H1 (cell line): ENCODE measurements around the gene IL17REL. TPM values are rescaled to one million over a fixed set of nuclear protein-coding genes. Genes with fewer than 3 reads are reported as not detected.

Source experiments
- CTCF ChIA-PET: fragments of 300-600 bp; sonication (Branson Sonifier 250); formaldehyde crosslinking; loops from one replicate; lab custom pipeline; 2021; ENCODE audit not compliant: partially characterized antibody; lab: Charles Lee
- POLR2A ChIA-PET: fragments of 300-600 bp; sonication (Branson Sonifier 250); formaldehyde crosslinking; loops from one replicate; lab custom pipeline; 2021; ENCODE audit warnings: inconsistent platforms; ENCODE audit not compliant: partially characterized antibody; lab: Charles Lee
- DNase-seq, 2 experiments: peaks; one replicate each; pipeline versions ENCODE4 v3.0.0 to v3.0.0-alpha.2; 2010 to 2022; ENCODE audit warnings: low spot score in 2 of 2, low read depth in 1 of 2, mixed read lengths in 1 of 2
- FAIRE-seq: peaks from 2 replicates; lab custom pipeline; 2011; peaks lifted over from hg19 to GRCh38; lab: Jason Lieb, UNC
- H2AFZ ChIP-seq: 2 replicates; pipeline ENCODE4 v1.8.1; 2012; ENCODE audit warnings: low read length, inconsistent platforms
- H2AK5ac ChIP-seq: 2 replicates; pipeline ENCODE4 v1.6.1; 2013; ENCODE audit warnings: low read depth, low read length
- H2BK120ac ChIP-seq: replicated peaks from 2 replicates; pipeline ENCODE3; 2013; ENCODE audit warnings: low read depth, low read length, inconsistent platforms
- H2BK12ac ChIP-seq: 2 replicates; pipeline ENCODE4 v1.6.1; 2013; ENCODE audit warnings: low read depth, low read length
- H2BK15ac ChIP-seq: 2 replicates; pipeline ENCODE4 v1.6.1; 2013; ENCODE audit warnings: low read length
- H2BK20ac ChIP-seq: 2 replicates; pipeline ENCODE4 v1.6.1; 2013; ENCODE audit warnings: low read length
- H2BK5ac ChIP-seq: 2 replicates; pipeline ENCODE4 v1.6.1; 2013; ENCODE audit warnings: low read depth, low read length
- H3K14ac ChIP-seq: 2 replicates; pipeline ENCODE4 v1.6.1; 2013; ENCODE audit warnings: inconsistent platforms; ENCODE audit not compliant: insufficient read length
- H3K18ac ChIP-seq: 2 replicates; pipeline ENCODE4 v1.6.1; 2013; ENCODE audit warnings: low read length; ENCODE audit errors: extremely low read depth
- H3K23ac ChIP-seq: 2 replicates; pipeline ENCODE4 v1.6.1; 2013; ENCODE audit warnings: inconsistent platforms; ENCODE audit not compliant: insufficient read length
- H3K23me2 ChIP-seq: 2 replicates; pipeline ENCODE4 v1.6.1; 2013; ENCODE audit warnings: low read depth, low read length
- H3K27ac ChIP-seq: 2 replicates; pipeline ENCODE4 v1.6.1; 2011; ENCODE audit warnings: low read depth, low read length, inconsistent platforms
- H3K27me3 ChIP-seq, 4 experiments: replicated peaks in 1 of 4; 1 replicate in 1 of 4; 2 replicates in 3 of 4; pipeline versions ENCODE4 v1.6.1 to v1.8.1; 2011 to 2013; ENCODE audit warnings: low read length in 3 of 4, mild to moderate bottlenecking in 3 of 4, inconsistent platforms in 2 of 4, mixed read lengths in 2 of 4, moderate library complexity in 1 of 4; ENCODE audit not compliant: control insufficient read depth in 3 of 4, insufficient read depth in 3 of 4; ENCODE audit errors: extremely low read depth in 1 of 4
- H3K36me3 ChIP-seq, 4 experiments: 2 replicates each; pipeline versions ENCODE4 v1.6.1 to v1.8.1; 2011 to 2013; ENCODE audit warnings: mild to moderate bottlenecking in 4 of 4, low read length in 3 of 4, moderate library complexity in 2 of 4, control low read depth in 1 of 4, inconsistent platforms in 1 of 4; ENCODE audit not compliant: insufficient read depth in 4 of 4, control insufficient read depth in 2 of 4
- H3K4ac ChIP-seq: replicated peaks from 2 replicates; pipeline ENCODE3; 2013; ENCODE audit warnings: low read length, low read depth, mixed read lengths, inconsistent platforms; ENCODE audit not compliant: insufficient read length
- H3K4me1 ChIP-seq, 4 experiments: replicated peaks in 1 of 4; 1 replicate in 1 of 4; 2 replicates in 3 of 4; pipeline versions ENCODE4 v1.6.1 to v1.8.1; 2011 to 2013; ENCODE audit warnings: low read length in 3 of 4, inconsistent platforms in 2 of 4, mixed read lengths in 1 of 4; ENCODE audit not compliant: insufficient read depth in 4 of 4, control insufficient read depth in 3 of 4
- H3K4me2 ChIP-seq, 2 experiments: 2 replicates each; pipeline versions ENCODE4 v1.6.1 to v1.8.1; 2011 to 2013; ENCODE audit warnings: low read depth in 2 of 2, low read length in 2 of 2, control low read depth in 1 of 2, inconsistent platforms in 1 of 2, mild to moderate bottlenecking in 1 of 2; ENCODE audit not compliant: insufficient read depth in 1 of 2
- H3K4me3 ChIP-seq, 4 experiments: fragments of 200-600, 300-600 bp in 1 of 4; sonication (generic), shearing (Covaris generic), sonication (Bioruptor Twin) in 1 of 4; 2 replicates each; pipeline versions ENCODE4 v1.5.1 to v1.8.1; 2011 to 2016; ENCODE audit warnings: low read length in 4 of 4, low read depth in 3 of 4, control low read depth in 2 of 4, inconsistent platforms in 2 of 4, mild to moderate bottlenecking in 2 of 4, mixed read lengths in 1 of 4, moderate library complexity in 1 of 4; ENCODE audit not compliant: insufficient read depth in 2 of 4; ENCODE audit errors: extremely low read depth in 1 of 4
- H3K56ac ChIP-seq: replicated peaks from 2 replicates; pipeline ENCODE3; 2013; ENCODE audit warnings: low read depth, mild to moderate bottlenecking, mixed read lengths, low read length, inconsistent platforms; ENCODE audit not compliant: insufficient read length
- H3K79me1 ChIP-seq: 2 replicates; pipeline ENCODE4 v1.6.1; 2013; ENCODE audit warnings: low read depth, low read length, control low read depth
- H3K79me2 ChIP-seq, 2 experiments: 2 replicates each; pipeline versions ENCODE4 v1.6.1 to v1.8.1; 2012 to 2013; ENCODE audit warnings: low read length in 2 of 2, mild to moderate bottlenecking in 2 of 2, inconsistent platforms in 1 of 2; ENCODE audit not compliant: insufficient read depth in 2 of 2, control insufficient read depth in 1 of 2
- H3K9ac ChIP-seq, 4 experiments: replicated peaks in 1 of 4; 1 replicate in 1 of 4; 2 replicates in 3 of 4; pipeline versions ENCODE4 v1.6.1 to v1.8.1; 2011 to 2013; ENCODE audit warnings: low read depth in 3 of 4, low read length in 3 of 4, control low read depth in 2 of 4, mild to moderate bottlenecking in 2 of 4, moderate library complexity in 2 of 4, inconsistent platforms in 1 of 4; ENCODE audit errors: extremely low read depth in 1 of 4
- H3K9me3 ChIP-seq, 2 experiments: 2 replicates each; pipeline versions ENCODE4 v1.6.1 to v1.8.1; 2012 to 2013; ENCODE audit warnings: mild to moderate bottlenecking in 2 of 2, moderate library complexity in 2 of 2, control low read depth in 1 of 2, inconsistent platforms in 1 of 2, low read depth in 1 of 2, low read length in 1 of 2, mixed read lengths in 1 of 2; ENCODE audit not compliant: insufficient read depth in 2 of 2
- H4K20me1 ChIP-seq, 2 experiments: replicated peaks in 1 of 2; 2 replicates each; pipeline versions ENCODE3 to v1.8.1; 2011 to 2013; ENCODE audit warnings: inconsistent platforms in 2 of 2, low read length in 2 of 2, mild to moderate bottlenecking in 1 of 2; ENCODE audit not compliant: insufficient read depth in 2 of 2, control insufficient read depth in 1 of 2
- H4K5ac ChIP-seq: 2 replicates; pipeline ENCODE4 v1.6.1; 2013; ENCODE audit warnings: low read length, low read depth, mixed read lengths, inconsistent platforms; ENCODE audit not compliant: insufficient read length
- H4K8ac ChIP-seq: 2 replicates; pipeline ENCODE4 v1.8.0; 2013; ENCODE audit warnings: mild to moderate bottlenecking, moderate library complexity, low read length, inconsistent platforms; ENCODE audit not compliant: insufficient read depth; ENCODE audit errors: extremely low read depth
- H4K91ac ChIP-seq: replicated peaks from 2 replicates; pipeline ENCODE3; 2013; ENCODE audit warnings: low read length, mixed read lengths, inconsistent platforms; ENCODE audit not compliant: insufficient read length
- ASH2L ChIP-seq: fragments of 200-600, 300-600 bp; sonication (generic); IDR thresholded peaks from one replicate; pipeline ENCODE4 v1.7.1; 2017; ENCODE audit warnings: low read length
- CBX8 ChIP-seq: fragments of 300-800, 300-1000 bp; sonication (generic); IDR thresholded peaks from 2 replicates; pipeline ENCODE4 v1.7.1; 2016; ENCODE audit warnings: low read depth, low read length, borderline replicate concordance
- CTCF ChIP-seq, 3 experiments: IDR thresholded peaks; 1 replicate in 2 of 3; 2 replicates in 1 of 3; pipeline versions ENCODE4 v1.5.1 to v1.6.1; 2011; ENCODE audit warnings: low read length in 3 of 3, mild to moderate bottlenecking in 3 of 3, inconsistent platforms in 2 of 3, low read depth in 1 of 3, moderate library complexity in 1 of 3; ENCODE audit not compliant: insufficient read depth in 1 of 3; ENCODE audit errors: control extremely low read depth in 1 of 3
- PHF8 ChIP-seq: fragments of 200-600 bp; sonication (generic); conservative IDR thresholded peaks from 2 replicates; pipeline ENCODE4 v1.7.1; 2012; ENCODE audit warnings: low read depth, mild to moderate bottlenecking, inconsistent platforms, low read length, moderate library complexity
- RBBP5 ChIP-seq: IDR thresholded peaks from 2 replicates; pipeline ENCODE4 v1.7.1; 2012; ENCODE audit warnings: low read depth, mild to moderate bottlenecking, inconsistent platforms, low read length, moderate library complexity, borderline replicate concordance
- SAP30 ChIP-seq: fragments of 300-600 bp; sonication (generic); IDR thresholded peaks from 2 replicates; pipeline ENCODE4 v1.7.1; 2012; ENCODE audit warnings: low read length, moderate library complexity, mild to moderate bottlenecking, inconsistent platforms; ENCODE audit not compliant: insufficient read depth, insufficient replicate concordance
- SP1 ChIP-seq: IDR thresholded peaks from 2 replicates; pipeline ENCODE4 v1.6.1; 2011; ENCODE audit warnings: low read depth, low read length
- SP4 ChIP-seq: IDR thresholded peaks from 2 replicates; pipeline ENCODE4 v1.6.1; 2012; ENCODE audit warnings: low read length, inconsistent platforms
- WGBS, 2 experiments: shearing (Covaris generic) in 1 of 2; methylation state at CpG; one replicate each; pipeline versions ENCODE4 v1.1.6 to v1.1.7; 2013 to 2015; ENCODE audit warnings: low lambda C conversion rate in 2 of 2, mixed read lengths in 2 of 2, inconsistent platforms in 1 of 2, low coverage in 1 of 2, missing lambda C conversion rate in 1 of 2; ENCODE audit not compliant: insufficient replicate concordance in 2 of 2, insufficient coverage in 1 of 2, insufficient read length in 1 of 2; ENCODE audit errors: extremely low coverage in 1 of 2, missing lambda C conversion rate in 1 of 2; 5-methylcytosine and 5-hydroxymethylcytosine counted together
- polyA plus RNA-seq, 7 experiments: library from polyadenylated mRNA; depleted of rRNA in 3 of 7; stranded (reverse) in 5 of 7; unstranded in 2 of 7; fragments of >200 nt in 5 of 7; fragments of 200-250 nt in 2 of 7; gene quantifications; 1 replicate in 5 of 7; 2 replicates in 1 of 7; 4 replicates in 1 of 7; pipeline versions ENCODE4 v1.2.1 to v1.2.3, GENCODE V29; 2011 to 2013; ENCODE audit warnings: missing spikeins in 2 of 7, mixed read lengths in 2 of 7
- total RNA-seq: library from RNA; stranded (reverse); fragmentation: NEBNext Ultra II Directional; extraction: Animal tissue kit (Norgen Biotek cat#: 25700); gene quantifications from 2 replicates; pipeline ENCODE4 v1.2.1, GENCODE V29; 2021

IL17REL gene
- total and polyA plus RNA-seq, 2 of the 8 experiments (the other 6 are each of a cell fraction or from before 2014, with no cell fraction given) = 0.15 to 0.20 TPM

- Histone ChIP-seq H2BK12ac (peak overlapping the region; percentile 75; the same call in 1 of the 2 replicates), H3K23me2 (peaks cover 13% of the 10 kb centered on the region; the same call in 1 of the 2 replicates), H3K4ac (no peak overlapping the region), H3K14ac (no peak overlapping the region), H3K36me3 (peaks cover 8 to 18% (median 12%) of the 10 kb centered on the region in 4 experiments; a peak in 6 of 8 replicates), H2AK5ac (no peak overlapping the region), H3K27me3 (peaks cover 0 to 12% (median 6%) of the 10 kb centered on the region in 4 experiments; a peak in 6 of 7 replicates), H3K56ac (peak overlapping the region; percentile 75), H2AFZ (no peak overlapping the region), H4K20me1 (peaks cover 16 to 20% of the 10 kb centered on the region in 2 experiments), H3K18ac (peak overlapping the region; percentile 60; the same call in 1 of the 2 replicates), H2BK5ac (peak overlapping the region; percentile 83), H3K79me1 (0 out of 2 replicates have a peak, but pooled peaks cover 2% of the 10 kb centered on the region), H4K91ac (peak overlapping the region; percentile 96), H3K9me3 (no peaks in the 10 kb centered on the region), H3K4me3 (peak overlapping the region; percentile 49 to 79 (median 74)), H2BK20ac (no peak overlapping the region), H3K79me2 (peaks cover 0 to 19% of the 10 kb centered on the region in 2 experiments; a peak in 1 of 4 replicates), H3K9ac (peak overlapping the region in 3 of 4 experiments; percentile 29 to 72 (median 66); a peak in 5 of 7 replicates), H4K5ac (peak overlapping the region; percentile 34), H2BK15ac (no peak overlapping the region; the same call in 1 of the 2 replicates), H3K27ac (peak overlapping the region; percentile 79), H2BK120ac (no peak overlapping the region), H3K4me1 (peaks cover 0 to 27% (median 13%) of the 10 kb centered on the region in 4 experiments; a peak in 5 of 7 replicates), H3K23ac (no peak overlapping the region), H4K8ac (peak overlapping the region; percentile 81), H3K4me2 (peak overlapping the region; percentile 51 to 96)
- ChIA-PET POLR2A (interaction anchor here (0.6 to 2.6 kb wide), 5 partner anchors 10 to 69 kb away, joined by 3 to 10 read pairs (median 7); partner anchors contain the start of gene ALG12), CTCF (interaction anchor here (0.8 to 1.7 kb wide), 4 partner anchors 18 to 194 kb away, joined by 3 to 4 read pairs (median 4); no protein-coding TSS in a partner anchor)
- 27% methylated on average over 23 of the region's 70 CpGs; no CpG with 5 or more reads in 1 of the 2 experiments for WGBS, 2 experiments
- DNase-seq = peak in 1 of 2 experiments; percentile 77
- FAIRE-seq = no peak
- no peak for TF ChIP-seq ASH2L
- TF ChIP-seq SP1 = peak; percentile 56; the same call in 1 of the 2 replicates
- no peak for TF ChIP-seq CBX8
- no peak for TF ChIP-seq SAP30
- no peak for TF ChIP-seq RBBP5
- no peak for TF ChIP-seq SP4
- TF ChIP-seq PHF8 = no peak
- TF ChIP-seq CTCF (IDR thresholded peaks at IDR 0.05; ENCODE audit: control extremely low read depth in 1 of 3, insufficient read depth in 1 of 3, low read depth in 1 of 3, low read length in 3 of 3) = peak in 1 of 3 experiments; percentile 5; a peak in 1 of 4 replicates
These were observed 50.4 kb downstream of the IL17REL start for GRCh38 chr22:49962012-49962750.
